ENCODE results near the gene HYAL3. TPM values are rescaled to one million over a fixed set of nuclear protein-coding genes. Genes with fewer than 3 reads are reported as not detected.

Gene HYAL3
- total and polyA plus RNA-seq, 10 of the 15 experiments (the other 5 are each of a cell fraction or from before 2014, with no cell fraction given) = 0.37 to 4.2 (median 2.8) TPM

- no TSS peak for BruUV-seq (replicated peaks)
- Histone ChIP-seq H3K9me3 (replicated peaks; ENCODE audit: control insufficient read depth, insufficient read depth, low read length) (no peaks in the 10 kb centered on the region), H2AFZ (ENCODE audit: control insufficient read depth, low read depth, low read length) (no peak overlapping the region), H3K4me3 (no peak overlapping the region), H3K27me3 (replicated peaks in 1 of 2; ENCODE audit: control insufficient read depth in 2 of 2, insufficient read depth in 2 of 2, low read length in 1 of 2) (peaks cover 7 to 8% of the 10 kb centered on the region in 2 experiments; a peak in 3 of 4 replicates), H3K9ac (ENCODE audit: control insufficient read depth, insufficient read depth, low read length) (no peak overlapping the region), H3K4me2 (ENCODE audit: control insufficient read depth, insufficient read depth) (no peak overlapping the region), H3K4me1 (ENCODE audit: control insufficient read depth, insufficient read depth, low read length) (peaks cover 6% of the 10 kb centered on the region), H3K36me3 (ENCODE audit: control insufficient read depth in 2 of 2, insufficient read depth in 2 of 2, low read length in 1 of 2) (no peaks in the 10 kb centered on the region), H3K27ac (ENCODE audit: control insufficient read depth, insufficient read depth) (no peak overlapping the region), H4K20me1 (ENCODE audit: control insufficient read depth, insufficient read depth) (no peaks in the 10 kb centered on the region), H3K79me2 (ENCODE audit: control insufficient read depth, insufficient read depth, low read length) (no peaks in the 10 kb centered on the region)
- ChIA-PET POLR2A (no interaction called here), CTCF (no interaction called here), SMC1A (ENCODE audit: uncharacterized antibody, unreplicated experiment) (no interaction called here), RAD21 (ENCODE audit: unreplicated experiment) (no interaction called here)
- intact Hi-C loops (cut with micrococcal nuclease; ENCODE audit: unreplicated experiment) (no loop called here), in situ Hi-C loops (cut with MboI) (no loop called here)
- no peak for FAIRE-seq
- DNase-seq (ENCODE audit: low read depth, low spot score) = no peak
- no peak for ATAC-seq
- 67% methylated on average over 17 of the region's 17 CpGs for WGBS (ENCODE audit: insufficient coverage, insufficient replicate concordance, low lambda C conversion rate, missing lambda C conversion rate)
- TF ChIP-seq TCF7 (IDR thresholded peaks at IDR 0.05; ENCODE audit: borderline replicate concordance) (no peak), RAD21 (IDR thresholded peaks at IDR 0.05; ENCODE audit: insufficient read depth, low read depth, low read length) (no peak), CUX1 (IDR thresholded peaks at IDR 0.05; ENCODE audit: insufficient replicate concordance, low read depth, low read length) (no peak), CBX3 (IDR thresholded peaks at IDR 0.05; ENCODE audit: borderline replicate concordance, low read depth) (no peak), HCFC1 (IDR thresholded peaks at IDR 0.05; ENCODE audit: low read length) (no peak), CEBPB (IDR thresholded peaks at IDR 0.05; ENCODE audit: borderline replicate concordance in 1 of 2, low read depth in 2 of 2, low read length in 2 of 2) (no peak), E2F4 (IDR thresholded peaks at IDR 0.05; ENCODE audit: low read depth, low read length) (no peak), HDAC2 (IDR thresholded peaks at IDR 0.05) (no peak), ZBED1 (IDR thresholded peaks at IDR 0.05; ENCODE audit: borderline replicate concordance) (no peak), GATAD2B (conservative IDR thresholded peaks at IDR 0.05; ENCODE audit: low read depth) (no peak), CHD2 (IDR thresholded peaks at IDR 0.05; ENCODE audit: borderline replicate concordance, low read depth, low read length) (no peak), DPF2 (IDR thresholded peaks at IDR 0.05) (no peak), EGR1 (IDR thresholded peaks at IDR 0.05; ENCODE audit: borderline replicate concordance in 1 of 2, low read depth in 2 of 2, low read length in 2 of 2) (no peak), PKNOX1 (IDR thresholded peaks at IDR 0.05) (no peak), ZNF274 (IDR thresholded peaks at IDR 0.05; ENCODE audit: insufficient read depth, insufficient read length) (no peak)
- TF ChIP-seq, protein P1, sequence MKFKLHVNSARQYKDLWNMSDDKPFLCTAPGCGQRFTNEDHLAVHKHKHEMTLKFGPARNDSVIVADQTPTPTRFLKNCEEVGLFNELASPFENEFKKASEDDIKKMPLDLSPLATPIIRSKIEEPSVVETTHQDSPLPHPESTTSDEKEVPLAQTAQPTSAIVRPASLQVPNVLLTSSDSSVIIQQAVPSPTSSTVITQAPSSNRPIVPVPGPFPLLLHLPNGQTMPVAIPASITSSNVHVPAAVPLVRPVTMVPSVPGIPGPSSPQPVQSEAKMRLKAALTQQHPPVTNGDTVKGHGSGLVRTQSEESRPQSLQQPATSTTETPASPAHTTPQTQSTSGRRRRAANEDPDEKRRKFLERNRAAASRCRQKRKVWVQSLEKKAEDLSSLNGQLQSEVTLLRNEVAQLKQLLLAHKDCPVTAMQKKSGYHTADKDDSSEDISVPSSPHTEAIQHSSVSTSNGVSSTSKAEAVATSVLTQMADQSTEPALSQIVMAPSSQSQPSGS (IDR thresholded peaks at IDR 0.05; ENCODE audit: low read length) = no peak
- TF ChIP-seq, protein P2, sequence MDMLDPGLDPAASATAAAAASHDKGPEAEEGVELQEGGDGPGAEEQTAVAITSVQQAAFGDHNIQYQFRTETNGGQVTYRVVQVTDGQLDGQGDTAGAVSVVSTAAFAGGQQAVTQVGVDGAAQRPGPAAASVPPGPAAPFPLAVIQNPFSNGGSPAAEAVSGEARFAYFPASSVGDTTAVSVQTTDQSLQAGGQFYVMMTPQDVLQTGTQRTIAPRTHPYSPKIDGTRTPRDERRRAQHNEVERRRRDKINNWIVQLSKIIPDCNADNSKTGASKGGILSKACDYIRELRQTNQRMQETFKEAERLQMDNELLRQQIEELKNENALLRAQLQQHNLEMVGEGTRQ (IDR thresholded peaks at IDR 0.05; ENCODE audit: borderline replicate concordance, low read depth, low read length) = no peak
Measured at GRCh38 chr3:50276762-50277101, 22.5 kb downstream of the HYAL3 start.

All from GM12878 (cell line).